GM19351 (cell line): ENCODE data around the gene BUB3.

Experiments used
- ATAC-seq: cut with Tn5 transposase; IDR thresholded peaks from one replicate; pipeline ENCODE4 v1.9.1; 2021; ENCODE audit warnings: mild to moderate bottlenecking, moderate library complexity; ENCODE audit not compliant: unreplicated experiment

BUB3 gene

GRCh38 chr10:123140983-123141390 lies 13.2 kb upstream of the BUB3 start:
- no peak for ATAC-seq

- ATAC-seq = no peak
Observed at GRCh38 chr10:123141791-123142700, 12.2 kb upstream of the BUB3 start.

DNA sequence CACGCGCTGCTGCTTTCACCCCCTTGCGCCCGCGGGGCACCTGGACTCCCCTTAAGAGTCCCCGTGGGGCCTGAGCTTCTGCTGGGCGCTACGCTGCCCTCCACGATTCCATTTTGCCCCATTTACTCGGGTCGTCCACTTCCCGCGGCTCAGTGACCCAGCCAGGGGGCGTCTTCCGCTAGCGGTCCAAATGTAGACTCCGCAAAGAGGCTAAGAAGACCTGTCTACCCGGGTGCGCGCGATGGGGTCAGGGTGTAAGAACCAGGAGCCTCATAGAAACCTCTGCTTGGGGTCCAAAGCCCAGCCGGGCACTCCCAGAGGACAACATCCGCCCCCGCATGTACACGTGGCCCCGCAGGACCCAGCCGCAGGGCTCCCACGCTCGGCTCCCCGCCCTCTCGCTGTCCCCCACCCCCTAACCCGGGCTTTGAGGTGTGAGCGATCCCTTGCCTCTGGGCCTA lies 11.5 kb upstream of the BUB3 start:
- no peak for ATAC-seq

DNA sequence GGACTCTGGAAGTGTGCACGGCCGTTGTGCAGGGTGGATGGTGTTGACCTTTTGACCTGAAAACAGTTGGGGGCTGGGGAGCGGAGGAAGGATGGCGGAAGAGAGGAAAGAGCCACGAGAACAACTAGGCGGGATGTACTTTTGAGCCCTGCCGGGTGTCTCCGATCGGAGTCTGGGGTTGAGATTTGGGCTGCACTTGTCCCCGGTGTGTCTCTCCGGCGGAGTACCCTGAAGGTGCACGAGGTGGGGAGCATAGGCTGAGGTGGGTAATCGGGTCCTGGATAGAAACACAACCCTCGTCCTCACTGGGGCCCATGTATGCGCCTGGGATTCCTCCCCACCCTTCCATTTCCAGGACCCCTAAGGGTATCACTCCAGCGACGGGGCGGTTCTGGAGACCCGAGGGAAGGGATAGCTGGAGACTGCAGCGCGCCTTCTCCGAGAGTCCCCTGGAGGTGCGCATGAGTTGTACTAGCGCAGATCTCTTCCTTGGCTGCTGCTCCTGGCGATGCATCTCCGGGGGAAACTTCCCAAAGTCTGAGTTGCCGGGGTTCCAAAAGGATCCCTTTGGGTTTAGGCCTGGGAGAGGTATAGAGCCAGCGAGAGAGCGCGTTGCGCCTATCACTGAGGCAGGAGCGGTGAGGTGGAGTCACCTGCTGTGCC lies 10.9 kb upstream of the BUB3 start:
- no peak for ATAC-seq

- no peak for ATAC-seq
Observed at GRCh38 chr10:123143825-123144168, 10.4 kb upstream of the BUB3 start.

DNA sequence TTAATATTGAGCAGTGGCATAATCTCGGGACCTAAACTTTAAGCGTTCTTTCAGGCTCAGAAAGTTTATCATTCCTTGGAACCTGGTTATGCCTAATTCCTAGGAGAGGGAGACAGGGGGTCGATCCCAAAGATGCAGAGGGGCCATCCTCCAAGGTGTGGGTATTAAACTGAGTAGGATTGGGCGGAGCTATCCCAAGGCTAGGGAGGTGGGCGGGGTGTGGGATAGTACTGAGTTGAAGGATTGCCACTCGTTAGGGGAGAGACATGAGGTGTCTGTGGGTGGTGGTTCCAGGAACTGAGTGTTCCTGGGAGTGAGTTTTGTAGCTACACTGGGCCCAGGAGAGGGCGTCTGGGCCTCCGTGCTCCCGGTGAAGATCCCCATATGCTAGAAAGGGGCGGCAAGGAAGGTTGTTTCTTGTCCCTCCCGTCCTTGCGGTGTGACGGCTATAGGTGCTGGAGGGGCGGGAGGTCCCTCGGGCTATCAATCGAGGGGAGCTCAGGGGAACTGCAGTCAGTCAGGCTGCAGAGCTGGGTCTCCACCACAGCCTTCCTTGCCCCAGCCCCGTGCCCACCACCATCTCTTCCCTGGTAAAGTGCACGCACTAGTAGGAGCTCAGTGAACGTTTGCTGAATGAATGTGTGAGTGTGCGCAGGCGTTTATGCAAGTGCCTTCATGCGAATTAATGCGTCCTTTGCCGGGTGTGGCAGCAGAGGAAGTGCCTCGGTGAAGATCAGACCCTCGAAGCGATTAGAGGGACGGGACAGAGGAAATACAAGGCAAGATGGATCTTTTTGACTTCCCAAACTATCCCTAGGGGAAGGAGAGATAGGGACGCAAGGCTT lies 9.3 kb upstream of the BUB3 start:
- no peak for ATAC-seq

DNA sequence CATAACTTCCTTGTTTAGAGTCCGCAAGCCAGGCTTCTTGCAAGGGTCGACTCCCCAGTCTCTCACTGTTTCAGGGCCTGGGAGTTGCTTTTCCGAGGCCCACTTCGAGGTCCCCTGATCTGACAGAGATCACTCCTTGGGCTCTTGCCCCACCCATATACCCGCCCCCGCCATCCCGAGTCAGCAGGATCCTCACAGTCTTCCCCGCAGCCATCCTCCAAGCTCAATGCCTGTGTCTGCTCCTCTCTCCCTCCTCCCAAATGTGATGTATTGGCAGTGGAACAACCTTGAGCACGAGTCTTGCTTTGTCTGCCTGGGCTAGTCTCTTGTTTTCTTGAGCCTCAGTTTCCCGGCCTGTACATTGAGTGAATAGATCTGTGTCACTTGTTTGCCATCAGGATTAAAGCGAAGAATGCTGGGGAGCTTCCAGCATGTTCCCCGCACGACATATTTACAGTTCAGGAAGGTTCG lies 8.6 kb upstream of the BUB3 start:
- no peak for ATAC-seq

DNA sequence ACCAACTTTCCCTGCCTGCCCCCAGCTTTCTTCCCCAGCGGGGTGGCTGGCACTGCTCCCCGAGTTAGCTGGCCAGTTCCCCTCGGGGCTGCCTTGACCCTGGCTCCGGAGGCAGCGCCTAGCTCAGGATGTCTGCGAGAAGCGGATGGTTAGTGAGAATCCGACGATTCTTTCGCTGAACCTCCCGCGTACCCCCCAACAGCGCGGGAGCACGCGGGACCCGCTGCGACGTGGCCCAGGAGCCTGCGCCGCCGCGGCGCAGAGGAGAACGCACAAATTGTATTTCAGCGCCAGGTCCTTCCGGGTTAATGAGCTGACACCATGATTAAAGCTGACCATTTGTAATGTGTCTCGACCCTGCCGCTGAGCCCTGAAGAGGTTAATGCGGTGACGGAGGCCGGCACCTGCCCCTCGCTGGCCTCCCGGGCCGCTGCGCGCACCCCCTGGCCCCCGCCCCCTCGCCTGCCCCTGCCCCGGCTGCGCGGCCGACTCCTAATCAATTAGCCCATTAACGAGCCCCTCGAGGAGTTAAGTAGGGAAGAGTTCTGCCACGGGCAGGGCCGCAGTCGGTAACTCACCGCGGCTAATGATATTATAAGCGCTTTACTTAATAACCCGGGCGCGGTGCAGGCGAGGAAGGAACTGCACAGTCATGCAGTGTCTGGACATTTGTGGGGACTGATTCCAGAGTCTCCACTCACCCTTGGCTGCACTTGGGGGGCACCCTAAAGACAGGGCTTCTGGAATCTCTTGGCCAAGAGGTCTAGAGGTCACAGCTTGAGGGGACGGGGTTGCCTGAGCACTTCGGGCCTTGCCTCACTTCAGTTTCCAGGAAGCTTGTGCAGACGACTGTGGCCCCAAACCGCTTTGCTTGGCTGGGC lies 7.9 kb upstream of the BUB3 start:
- ATAC-seq = no peak

- ATAC-seq = no peak
Observed at GRCh38 chr10:123146894-123147634, 7.1 kb upstream of the BUB3 start.

DNA sequence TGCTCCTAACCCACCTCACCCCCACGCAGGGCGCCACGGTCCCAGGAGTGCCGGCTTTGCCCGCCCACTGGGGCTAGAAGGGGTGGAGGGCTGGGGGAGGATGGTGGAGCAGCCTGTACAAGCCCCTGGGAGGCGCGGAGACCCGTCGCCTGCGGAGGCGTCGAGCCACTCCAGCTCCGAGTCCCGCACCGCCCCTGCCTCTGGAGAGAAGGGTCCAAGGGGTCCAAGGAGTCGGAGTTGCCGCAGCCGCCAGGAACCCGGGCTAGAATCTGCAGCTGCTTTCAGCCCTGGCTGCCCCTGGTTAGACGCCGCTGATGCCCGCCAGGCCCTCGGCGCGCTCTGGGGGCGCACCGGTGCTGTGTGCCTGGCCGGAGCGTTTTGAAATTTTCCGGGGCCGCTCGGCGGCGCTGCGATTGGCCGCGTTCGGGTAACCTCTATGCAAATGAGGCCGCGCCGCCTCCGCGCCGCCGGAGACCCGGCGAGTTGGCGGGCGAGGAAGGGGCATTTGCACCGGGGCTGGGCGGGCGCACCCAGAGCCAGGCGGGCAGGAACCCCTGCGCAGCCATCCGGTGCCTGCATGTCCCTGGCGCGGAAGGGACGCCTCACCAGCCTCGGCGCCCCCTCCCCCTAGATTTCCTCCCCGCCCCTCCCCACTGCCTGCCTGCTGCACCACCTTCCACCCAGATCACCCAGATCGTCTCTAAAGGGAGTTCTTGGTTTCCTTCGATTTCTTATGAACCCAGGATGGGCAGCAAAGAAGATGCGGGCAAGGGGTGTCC lies 6.4 kb upstream of the BUB3 start, which contains the start of gene HMX2:
Gene HMX2 (plus strand): TSS at position 502 of the 779 bp plus-strand sequence. CDS start 243 bp downstream, at position 745.
- peak; percentile 41 for ATAC-seq

DNA sequence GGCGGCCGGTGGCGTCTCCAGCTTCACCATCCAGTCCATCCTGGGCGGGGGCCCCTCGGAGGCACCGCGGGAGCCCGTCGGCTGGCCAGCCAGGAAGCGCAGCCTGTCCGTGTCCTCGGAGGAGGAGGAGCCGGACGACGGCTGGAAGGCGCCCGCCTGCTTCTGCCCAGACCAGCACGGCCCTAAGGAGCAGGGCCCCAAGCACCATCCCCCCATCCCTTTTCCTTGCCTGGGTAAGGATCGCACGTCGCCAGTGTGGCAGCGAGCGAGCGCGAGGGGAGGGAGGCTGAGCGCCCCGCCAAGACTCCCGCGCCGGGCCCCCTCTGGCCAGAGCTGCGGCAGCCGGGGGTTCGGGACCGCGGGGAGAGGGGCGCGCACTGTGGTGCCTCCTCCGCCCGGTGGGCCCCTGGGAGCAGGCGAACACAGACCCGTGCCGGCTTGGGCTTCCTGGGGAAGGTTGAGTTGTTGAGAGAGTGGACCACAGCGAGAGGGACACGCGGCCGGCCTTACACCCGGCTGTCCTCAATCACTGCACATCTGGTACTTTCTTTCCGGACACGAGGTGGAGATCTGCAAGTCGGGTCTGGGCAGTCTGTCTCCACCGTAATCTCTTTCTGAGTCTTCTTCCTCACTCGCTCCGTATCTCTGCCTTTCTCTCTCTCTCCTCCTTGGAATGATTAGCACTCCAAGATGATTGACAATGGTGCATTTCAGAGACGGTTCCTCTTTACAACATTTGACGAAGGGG lies 5.6 kb upstream of the BUB3 start:
- no peak for ATAC-seq

GRCh38 chr10:123149162-123149567 lies 5.0 kb upstream of the BUB3 start:
- no peak for ATAC-seq

- ATAC-seq = no peak
Observed at GRCh38 chr10:123149568-123150270, 4.5 kb upstream of the BUB3 start.

DNA sequence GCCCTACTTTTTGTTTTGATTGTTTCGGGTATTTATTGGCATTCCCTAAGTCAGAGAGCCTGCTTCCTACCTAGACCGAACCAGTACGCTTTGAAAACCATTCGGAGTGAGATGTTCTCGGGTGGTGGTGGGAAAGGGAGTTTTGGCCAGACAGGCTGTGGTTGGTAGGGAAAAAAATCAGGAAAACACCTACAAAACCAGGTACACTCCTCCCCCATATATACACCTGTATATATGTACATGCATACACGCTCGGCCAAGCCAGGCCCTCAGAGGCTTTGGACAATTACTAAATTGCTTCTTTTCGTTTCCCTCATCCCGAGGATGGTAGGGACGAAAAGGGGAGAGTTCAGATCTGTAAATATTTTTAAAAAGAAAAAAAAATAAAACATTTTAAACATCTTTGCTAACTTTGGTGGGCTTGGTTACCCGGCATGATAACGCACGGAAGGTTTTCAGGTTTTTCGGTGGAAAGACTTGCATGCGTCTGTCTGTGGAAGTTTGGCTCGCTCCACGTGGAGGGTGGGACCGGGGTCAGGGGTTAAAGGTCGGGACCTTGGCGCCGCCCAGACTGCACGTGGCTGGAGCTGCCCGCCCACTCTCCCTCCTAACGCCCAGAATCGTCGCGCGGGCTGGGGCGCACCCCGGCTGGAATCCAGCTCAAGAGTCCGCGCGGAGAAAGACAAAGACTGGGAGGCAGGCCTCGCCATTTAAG lies 3.8 kb upstream of the BUB3 start:
- ATAC-seq = no peak

DNA sequence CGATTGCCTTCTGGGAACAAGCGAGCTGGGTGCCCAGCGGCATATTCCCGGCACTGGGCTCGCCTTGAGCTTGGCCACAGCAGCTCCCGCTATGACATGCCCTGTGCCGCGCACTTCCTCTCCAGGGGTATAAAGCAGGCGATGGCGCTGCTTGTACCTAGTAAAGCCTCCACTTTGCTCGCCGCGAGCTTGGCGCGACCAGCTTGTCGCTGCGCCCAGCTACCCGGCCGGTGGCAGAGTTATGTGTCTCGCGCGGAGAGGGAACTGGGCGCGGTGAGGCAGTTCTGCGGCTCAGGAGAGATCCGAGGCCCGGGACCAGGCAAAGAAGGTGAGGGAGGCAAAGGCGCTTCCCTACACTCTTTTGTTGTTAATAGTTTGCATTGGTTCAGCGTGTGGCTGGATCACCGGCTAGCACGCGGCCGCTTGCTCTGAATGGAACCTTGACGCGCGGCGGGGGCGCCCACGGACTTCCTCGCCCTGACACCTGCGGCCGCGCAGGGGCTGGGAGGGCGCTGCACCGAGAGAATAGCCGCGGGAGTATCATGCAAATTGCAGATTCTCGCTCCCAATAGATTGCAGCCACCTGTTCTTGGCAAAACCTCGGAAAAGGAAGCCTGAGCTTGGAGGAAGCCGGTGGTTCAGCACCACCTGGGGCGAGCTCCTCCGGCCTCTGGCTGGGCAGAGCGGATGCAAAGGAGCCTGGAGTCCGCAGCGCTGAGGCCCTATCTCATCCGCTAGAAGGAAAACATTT lies 3.0 kb upstream of the BUB3 start:
- ATAC-seq = no peak

DNA sequence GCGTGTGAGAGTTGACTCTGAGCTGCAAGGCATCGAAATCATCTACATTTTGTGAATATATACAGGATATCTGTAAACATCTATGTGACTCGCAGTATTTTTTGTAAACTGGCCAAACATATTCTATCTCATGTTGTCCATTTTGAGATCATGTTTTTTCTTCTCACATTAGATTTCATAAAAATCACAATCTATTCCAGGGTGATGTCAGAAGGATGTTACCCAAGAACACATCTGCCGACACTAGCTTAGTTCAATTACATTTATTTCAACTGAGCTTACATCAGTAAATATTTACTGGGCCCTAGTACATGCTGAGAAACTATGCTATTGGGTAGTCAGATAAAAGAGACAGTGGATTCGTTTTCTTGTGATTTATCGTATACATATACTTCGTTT lies 2.5 kb upstream of the BUB3 start:
- no peak for ATAC-seq
